Stimulated activated CD8-positive, alpha-beta memory T cell treated with anti-CD3 and anti-CD28 coated beads, Interleukin-2, amount 100 ng/mL, for 1 hour (primary cell): ENCODE results near the gene CAPN1.
"Not testable (repeated sequence)": the region's sequence is repeated elsewhere in the genome, so short reads cannot be mapped to it uniquely, and the experiment has no call there.

Experiments
- DNase-seq, 2 donors: peaks; one replicate each; pipeline ENCODE4 v3.0.0-alpha.2; 2020; ENCODE audit warnings: low read depth in 2 of 2

The CAPN1 gene

GRCh38 chr11:65217441-65218423 lies 36.0 kb downstream of the CAPN1 start:
- no peak for DNase-seq

DNA sequence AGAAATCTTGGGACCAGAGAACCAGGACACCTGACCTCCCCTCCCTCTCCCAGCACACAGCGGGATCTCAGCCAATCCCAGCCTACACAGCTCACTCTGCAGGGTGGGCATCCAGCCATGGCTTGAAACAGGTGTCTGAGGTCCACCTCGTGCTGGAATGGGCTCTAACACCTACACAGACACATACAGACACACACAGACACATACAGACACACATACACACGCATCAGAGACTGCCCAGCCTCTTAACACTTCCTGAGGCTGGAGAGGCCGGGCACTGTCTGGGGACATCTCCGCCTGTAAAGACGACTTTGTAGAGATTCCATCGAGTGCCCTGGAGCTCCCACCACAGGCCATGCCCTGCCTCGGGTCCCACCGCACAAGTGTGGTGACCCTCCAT lies 36.7 kb downstream of the CAPN1 start:
- no peak for DNase-seq

GRCh38 chr11:65219930-65220213 lies 38.1 kb downstream of the CAPN1 start:
- DNase-seq, result no peak

GRCh38 chr11:65221026-65221425 lies 39.3 kb downstream of the CAPN1 start:
- no peak for DNase-seq

DNA sequence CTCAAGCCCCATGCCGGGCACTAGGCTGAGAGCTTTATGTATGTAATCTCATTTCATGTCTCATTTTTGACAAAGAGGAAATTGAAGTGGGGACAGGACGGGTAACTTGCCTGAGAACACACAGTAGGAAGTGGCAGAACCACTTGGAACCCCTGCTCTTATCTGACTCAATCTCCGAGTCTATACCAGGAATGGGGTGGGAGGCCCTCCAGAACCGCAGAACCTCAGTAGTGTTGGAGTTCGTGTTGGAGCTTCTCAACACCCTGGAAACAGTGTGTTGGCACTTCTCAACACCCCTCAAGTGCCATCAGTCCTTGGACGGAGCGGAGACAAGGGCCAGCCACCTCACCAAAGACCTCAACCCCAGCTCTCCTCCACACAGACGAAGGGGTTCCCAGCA lies 41.3 kb downstream of the CAPN1 start:
- no peak for DNase-seq

- DNase-seq, result no peak
Measured at GRCh38 chr11:65224930-65225278, 43.2 kb downstream of the CAPN1 start.

DNA sequence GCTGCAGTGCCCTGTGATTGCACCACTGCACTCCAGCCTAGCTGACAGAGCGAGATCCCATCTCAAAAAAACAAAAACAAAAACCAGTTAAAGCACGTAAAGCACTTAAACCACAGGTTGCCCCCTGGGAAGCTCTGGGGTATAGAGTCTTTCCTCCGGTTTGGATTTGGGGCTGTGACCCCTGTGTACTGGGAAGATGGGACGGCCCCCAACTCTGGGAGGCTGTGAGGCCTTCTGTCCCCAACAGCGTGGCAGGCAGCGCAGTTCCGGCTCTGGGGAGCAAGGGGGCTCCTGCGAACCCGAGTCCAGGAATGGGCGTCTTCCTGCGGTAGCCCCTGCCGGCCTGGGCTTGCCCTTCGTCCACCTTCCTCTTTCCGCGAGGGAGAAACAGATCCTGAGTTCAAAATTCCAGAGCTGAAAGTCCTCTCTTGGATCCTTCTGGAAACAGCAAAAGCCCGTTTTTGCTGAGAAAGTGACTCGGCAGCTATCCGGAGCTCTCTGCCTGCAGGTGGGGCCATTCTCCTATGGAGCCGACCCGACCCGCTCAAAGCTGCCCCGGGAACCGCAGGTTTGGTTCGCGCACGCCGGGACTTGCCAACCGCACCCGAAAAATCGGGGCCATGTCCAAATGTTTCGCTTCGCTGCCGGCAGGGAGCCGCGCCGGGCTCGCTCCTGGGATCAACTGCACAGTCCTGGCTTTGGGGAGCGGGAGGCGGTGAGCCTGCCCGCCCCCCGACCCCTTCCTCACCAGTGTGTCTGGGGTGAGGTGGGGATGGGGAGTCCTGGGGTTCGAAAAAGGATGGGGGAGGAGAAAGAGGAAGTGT lies 43.8 kb downstream of the CAPN1 start:
- DNase-seq, result peak in 1 of 2 donors; percentile 42

- DNase-seq, result no peak
Measured at GRCh38 chr11:65226103-65226442, 44.3 kb downstream of the CAPN1 start.

- no peak for DNase-seq
Measured at GRCh38 chr11:65227879-65228278, 46.2 kb downstream of the CAPN1 start.

- DNase-seq, result no peak
Measured at GRCh38 chr11:65236194-65237059, 54.7 kb downstream of the CAPN1 start.

DNA sequence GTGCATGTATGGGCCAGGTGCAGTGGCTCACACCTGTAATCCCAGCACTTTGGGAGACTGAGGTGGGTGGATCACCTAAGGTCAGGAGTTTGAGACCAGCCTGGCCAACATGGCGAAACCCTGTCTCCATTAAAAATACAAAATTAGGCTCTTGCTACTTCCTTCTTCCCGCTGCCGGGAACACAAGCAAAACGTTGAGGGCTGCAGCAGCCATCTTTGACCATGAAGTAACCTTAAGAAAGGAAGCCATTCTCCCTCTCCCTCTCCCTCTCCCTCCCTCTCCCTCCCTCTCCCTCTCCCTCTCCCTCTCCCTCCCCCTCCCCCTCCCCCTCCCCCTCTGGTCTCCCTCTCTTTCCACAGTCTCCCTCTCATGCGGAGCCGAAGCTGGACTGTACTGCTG lies 56.6 kb downstream of the CAPN1 start:
- DNase-seq, result not testable (repeated sequence)

- DNase-seq, result no peak
Measured at GRCh38 chr11:65241134-65241533, 59.4 kb downstream of the CAPN1 start.

DNA sequence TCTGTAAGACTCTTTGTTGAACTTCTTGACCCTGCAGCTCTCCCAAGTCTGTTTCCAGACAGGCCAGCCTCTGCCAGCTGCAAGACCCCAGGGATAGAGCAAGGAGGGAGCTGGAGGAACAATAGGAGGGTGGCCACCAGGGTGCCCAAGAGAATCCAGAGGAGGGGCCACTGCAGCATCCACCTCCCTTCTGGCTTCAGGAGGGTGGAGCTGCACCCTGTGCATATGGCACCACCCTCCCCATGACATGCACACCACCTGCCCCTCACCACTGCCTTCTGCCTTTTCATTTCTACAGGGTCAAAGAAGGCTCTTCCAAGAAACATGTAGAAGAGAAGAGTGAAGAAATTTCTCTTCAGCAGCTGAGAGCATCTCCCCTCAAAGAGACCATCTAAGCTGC lies 60.0 kb downstream of the CAPN1 start:
- DNase-seq, result no peak

- DNase-seq, result no peak
Measured at GRCh38 chr11:65242389-65242788, 60.7 kb downstream of the CAPN1 start.

DNA sequence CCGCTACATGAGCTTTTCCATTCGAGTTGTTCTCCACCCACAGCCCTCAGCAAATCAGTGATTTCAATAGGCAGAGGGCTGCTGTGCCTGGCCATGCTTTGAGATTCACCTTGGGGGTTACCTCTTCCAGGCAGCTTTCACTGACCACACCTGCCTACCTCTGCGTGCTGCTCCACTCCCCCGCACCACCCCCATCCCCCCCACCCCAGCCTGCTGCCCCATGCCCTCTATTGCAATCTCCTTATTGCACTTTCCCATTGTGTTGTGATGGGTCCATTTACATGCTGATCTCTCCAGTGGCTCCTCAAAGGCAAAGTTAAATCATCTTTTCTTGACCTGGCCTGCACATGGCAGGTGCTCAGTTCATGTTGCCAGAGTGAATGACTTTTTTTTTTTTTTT lies 62.1 kb downstream of the CAPN1 start:
- no peak for DNase-seq

- not testable (repeated sequence) for DNase-seq
Measured at GRCh38 chr11:65245046-65245445, 63.3 kb downstream of the CAPN1 start.

DNA sequence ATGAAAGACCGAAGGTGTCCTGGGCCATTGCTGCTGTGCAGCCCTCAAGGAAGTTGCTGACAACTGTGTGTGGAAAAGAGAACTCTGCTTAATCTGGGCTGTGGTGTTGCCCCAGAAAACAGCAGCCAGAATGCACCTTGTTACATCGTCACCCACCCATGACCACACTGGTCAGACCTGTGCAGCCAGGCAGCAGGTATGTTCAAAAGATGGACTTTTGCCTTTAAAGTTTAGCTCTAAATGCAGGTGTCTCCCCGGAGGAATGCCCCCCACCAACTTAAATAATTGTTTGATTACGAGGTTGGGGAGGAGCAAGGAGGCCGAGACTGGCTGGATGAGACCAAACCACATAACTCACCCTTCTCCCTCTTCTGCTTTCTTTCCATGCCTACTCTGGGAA lies 64.8 kb downstream of the CAPN1 start:
- no peak for DNase-seq

DNA sequence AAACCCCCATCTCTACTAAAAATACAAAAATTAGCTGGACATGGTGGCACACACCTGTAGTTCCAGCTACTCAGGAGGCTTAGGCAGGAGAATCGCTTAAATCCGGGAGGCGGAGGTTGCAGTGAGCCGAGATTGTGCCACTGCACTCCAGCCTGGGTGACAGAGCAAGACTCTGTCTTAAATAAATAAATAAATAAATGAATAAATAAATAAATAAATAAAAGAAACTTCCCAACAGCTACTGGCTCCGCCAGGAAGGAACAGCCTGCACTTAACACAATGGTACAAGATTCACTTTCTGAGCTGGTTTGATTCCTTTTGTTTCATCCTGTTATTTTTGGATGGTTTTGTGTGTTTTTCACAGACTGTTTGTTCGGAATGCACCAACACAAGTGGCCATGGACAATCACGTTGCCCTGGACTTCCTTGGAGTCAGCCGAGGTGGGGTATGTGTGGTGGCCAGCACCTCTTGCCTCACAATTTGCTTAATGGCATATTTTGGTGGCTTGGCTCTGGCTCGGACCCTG lies 66.5 kb downstream of the CAPN1 start:
- not testable (repeated sequence) for DNase-seq

DNA sequence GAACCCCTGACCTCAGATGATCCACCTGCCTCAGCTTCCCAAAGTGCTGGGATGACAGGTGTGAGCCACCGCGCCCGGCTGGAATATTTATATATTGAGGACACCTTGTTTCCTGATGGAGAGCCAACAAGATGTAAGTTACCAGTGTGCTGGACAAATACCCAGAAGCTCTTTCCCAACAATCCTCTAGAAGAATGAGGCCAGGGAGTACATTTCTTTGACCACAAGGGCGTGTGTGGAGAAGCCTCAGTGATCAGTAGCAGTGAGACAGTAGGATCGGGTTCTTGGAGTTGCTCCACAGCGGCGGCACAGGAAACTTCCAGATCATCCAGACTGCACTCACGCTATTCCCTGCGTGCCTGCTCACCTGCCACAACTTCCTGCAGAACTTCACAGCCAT lies 69.7 kb downstream of the CAPN1 start:
- DNase-seq, result no peak

DNA sequence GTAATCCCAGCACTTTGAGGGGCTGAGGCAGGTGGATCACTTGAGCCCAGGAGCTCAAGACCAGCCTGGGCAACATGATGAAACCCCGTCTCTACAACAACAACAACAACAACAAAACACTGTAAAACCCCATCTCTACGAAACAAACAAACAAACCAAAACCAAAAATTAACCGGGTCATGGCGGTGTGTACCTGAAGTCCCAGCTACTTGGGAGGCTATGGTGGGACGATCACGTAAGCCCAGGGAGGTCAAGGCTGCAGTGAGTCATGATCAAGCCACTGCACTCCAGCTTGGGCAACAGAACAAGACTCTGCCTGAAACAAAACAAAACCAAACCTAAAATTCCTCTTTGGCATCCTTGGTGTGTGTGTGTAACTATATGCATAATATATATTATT lies 73.0 kb downstream of the CAPN1 start:
- DNase-seq, result no peak

DNA sequence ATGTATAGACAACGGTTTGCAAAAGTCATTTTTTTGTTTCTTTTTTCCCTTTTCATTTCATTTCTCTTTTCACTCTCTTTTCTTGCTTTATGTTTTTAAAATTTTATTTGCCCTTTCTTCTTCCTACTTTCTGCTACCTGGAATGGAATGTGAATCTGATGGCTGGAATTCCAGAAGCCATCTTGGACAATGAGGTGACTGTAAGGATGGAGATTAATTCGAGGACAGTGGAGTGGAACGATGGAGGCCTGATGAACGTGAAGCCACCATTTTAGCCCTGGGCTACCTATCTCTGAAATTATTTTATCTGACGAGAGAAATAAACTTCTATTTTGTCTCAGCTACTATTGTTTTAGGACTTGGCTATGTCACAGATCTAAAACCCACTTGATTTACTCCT lies 77.3 kb downstream of the CAPN1 start:
- no peak for DNase-seq

DNA sequence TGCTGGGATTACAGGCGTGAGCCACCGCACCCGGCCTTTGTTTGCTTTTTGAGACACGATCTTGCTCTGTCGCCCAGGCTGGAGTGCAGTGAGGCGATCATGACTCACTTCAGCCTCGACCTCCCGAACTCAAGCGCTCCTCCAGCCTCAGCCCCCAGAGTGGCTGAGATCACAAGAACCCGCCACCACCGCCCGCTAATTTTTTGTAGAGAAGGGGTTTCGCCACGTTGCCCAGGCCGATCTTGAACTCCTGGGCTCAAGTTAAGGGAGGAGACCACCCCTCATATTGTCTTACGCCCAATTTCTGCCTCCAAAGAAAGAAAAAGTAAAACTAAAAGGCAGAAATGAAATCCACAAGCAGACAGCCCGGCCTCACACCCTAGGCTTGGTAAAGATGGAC lies 78.6 kb downstream of the CAPN1 start:
- DNase-seq, result no peak
